ENCODE measurements around the gene PDE10A.
"Not testable (repeated sequence)": the region's sequence is repeated elsewhere in the genome, so short reads cannot be mapped to it uniquely, and the experiment has no call there.

Gene PDE10A

DNA sequence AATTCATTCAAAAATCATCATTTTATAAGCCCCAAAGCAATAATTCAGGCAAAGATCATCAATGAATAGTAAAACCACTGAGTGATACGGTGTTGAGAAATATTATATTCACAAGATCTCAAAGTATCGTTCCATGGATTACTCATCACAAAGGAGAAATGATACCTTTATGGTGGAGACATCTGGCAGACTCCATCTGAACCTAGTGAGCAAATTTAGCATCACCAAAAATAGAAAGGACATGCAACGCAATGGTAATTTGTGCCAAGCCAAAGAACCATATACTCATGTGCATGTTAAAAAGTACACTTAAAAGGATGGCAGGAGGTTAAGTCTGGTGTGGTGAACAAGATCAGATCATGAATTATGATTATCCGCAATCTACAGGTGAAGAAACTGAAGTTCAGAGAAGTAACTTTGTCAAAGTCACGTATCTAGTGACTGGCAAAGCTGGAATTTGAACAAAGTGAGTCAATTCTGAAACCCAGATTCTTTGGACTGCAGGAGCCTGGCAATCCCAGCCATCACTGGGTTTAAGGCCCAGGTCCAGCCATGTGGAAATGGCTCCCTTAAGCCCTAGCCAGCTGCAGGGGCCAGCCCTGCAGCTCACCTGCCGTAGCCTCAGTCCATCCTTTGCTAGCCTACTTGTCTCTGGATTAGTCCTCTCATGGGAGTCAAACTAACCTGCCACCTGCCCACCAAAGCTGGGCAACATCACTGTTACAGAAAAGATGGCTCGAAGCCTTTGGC is 68.3 kb downstream of the PDE10A start:
- DNase-seq (ENCODE audit: low read depth in 1 of 2, low spot score in 1 of 2) = no peak

DNA sequence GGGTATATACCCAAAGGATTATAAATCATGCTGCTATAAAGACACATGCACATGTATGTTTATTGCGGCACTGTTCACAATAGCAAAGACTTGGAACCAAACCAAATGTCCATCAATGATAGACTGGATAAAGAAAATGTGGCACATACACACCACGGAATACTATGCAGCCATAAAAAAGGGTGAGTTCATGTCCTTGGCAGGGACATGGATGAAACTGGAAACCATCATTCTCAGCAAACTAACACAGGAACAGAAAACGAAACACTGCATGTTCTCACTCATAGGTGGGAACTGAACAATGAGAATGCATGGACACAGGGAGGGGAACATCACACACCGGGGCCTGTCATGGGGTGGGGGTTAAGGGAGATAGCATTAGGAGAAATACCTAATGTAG is 70.1 kb downstream of the PDE10A start:
- not testable (repeated sequence) for DNase-seq (ENCODE audit: low read depth in 1 of 2, low spot score in 1 of 2)

DNA sequence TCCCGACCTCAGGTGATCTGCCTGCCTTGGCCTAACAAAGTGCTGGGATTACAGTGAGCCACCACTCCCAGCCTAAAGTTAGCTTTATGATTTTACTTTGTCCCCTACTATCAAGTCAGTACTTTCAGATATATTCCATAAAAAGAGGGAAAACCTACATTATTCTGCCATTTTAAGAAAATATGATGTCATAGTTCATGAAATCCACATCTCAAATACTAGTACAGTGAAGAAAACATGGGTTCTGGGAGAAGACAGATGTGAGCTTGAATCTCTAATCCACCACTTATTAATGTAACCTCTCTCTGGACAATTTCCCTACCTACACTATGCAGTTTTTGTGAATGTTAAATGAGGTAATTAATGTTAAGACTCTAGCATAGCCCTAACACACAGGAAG is 74.5 kb downstream of the PDE10A start:
- DNase-seq (ENCODE audit: low read depth in 1 of 2, low spot score in 1 of 2) = no peak

DNA sequence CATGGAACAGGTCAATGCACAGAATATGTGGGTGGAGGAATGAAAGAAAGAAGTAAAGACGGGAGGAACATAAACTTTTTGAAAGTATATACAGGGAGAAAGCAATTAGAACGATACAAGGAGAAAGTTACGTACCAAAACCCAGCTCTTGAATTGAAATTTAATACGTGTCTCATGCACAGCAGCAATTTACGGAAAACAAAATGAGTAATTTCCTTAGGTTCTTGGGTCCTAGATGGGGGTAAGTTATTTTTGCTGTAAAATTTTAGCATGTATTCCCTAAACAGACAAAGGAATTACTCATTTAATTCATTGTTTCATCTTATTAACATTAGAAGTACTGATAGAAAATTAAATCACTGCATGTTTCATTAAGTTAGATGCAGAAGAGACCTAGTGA is 75.8 kb downstream of the PDE10A start:
- no peak for DNase-seq (ENCODE audit: low read depth in 1 of 2, low spot score in 1 of 2)

DNA sequence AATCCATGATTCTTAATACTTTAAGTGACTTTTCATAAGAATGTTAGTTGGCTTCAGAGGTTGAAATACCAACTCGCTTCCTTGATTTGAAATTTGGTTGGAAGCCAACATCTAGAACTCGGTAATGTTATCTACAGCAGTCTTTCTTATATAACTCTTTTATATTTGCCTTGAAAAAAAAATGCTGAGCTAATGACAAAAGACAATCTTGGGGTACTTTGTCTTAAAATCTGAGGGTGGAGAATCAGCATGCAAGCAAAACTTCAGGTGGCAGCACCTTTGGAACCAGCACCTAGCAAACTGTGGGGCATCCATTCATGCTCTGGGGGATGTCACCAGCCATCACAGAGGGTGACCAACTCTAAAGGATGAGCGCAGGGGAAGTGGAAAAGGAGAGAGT is 76.3 kb downstream of the PDE10A start:
- DNase-seq (ENCODE audit: low read depth in 1 of 2, low spot score in 1 of 2) = no peak

DNA sequence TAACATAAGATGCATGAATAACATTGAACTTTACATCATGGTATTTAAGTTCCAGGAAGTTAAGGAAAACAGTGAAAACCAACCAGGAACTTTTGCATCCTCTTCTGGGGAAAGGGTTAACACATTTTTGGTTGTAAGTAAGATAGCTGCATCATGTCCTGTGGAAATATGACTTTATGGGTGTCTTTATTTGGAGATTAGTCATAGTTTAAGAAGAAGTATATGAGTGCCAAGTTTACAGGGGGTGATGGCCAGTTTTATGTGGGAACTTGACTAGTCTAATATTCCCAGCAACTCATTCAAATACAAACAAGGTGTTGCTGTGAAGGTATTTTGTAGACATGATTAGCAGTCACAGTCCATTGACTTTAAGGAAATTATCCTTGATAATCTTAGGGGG is 78.0 kb downstream of the PDE10A start:
- DNase-seq (ENCODE audit: low read depth in 1 of 2, low spot score in 1 of 2) = no peak

DNA sequence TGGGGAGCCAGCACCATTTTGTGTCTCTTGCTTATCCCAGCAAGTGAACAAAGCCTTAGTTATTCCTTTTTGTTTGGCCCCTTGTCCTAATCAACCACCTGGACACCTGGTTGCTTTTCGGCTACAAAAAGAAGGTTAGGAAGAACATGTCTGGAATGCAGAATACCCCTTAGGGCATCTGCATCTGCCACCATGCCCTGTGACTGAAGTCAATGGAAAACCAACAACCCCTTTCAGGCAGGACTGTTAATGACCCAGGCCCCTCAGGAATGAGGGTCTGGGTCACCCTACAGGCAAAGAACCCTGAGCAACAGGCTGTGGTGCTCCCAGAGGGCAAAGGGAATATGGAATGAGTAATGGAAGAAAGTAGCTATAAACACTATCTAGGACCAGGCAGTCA is 78.5 kb downstream of the PDE10A start:
- no peak for DNase-seq (ENCODE audit: low read depth in 1 of 2, low spot score in 1 of 2)

DNA sequence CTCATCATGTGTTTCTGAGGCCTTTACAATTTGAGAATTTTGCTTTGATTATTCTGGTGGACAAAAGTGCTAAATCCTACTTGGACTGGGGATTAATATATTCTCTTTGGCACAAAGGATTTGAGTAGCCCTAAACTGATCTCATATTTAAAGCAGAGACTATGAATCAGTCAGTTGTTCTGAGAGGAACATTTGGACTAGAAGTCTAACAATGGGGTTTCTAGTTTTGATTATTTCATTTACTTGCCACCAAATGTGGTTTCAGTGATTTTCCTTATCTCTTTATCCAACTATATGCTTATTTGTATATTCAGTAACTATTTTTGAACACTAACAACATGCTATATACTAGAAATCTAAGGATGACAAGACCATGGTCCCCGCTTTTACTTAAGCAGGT is 81.4 kb downstream of the PDE10A start:
- DNase-seq (ENCODE audit: low read depth in 1 of 2, low spot score in 1 of 2) = no peak

DNA sequence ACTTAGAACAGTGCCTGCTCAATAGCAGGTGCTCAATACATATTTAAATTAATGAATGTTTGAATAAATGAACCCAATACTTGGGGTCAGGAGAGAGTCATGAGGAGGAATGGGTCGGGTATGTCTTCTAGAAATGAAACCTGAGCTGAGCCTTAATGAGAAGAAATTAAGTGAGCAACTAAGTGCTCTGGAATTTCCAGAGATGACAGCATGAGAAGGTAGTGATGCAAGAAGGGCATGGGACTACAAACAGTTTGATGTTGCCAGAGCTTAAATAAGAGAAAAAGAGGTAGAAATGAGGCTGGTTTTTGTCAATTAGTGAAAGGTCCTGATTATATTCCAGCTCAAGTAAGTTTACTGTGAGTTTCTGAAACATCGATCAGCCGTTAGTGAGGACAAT is 82.9 kb downstream of the PDE10A start:
- no peak for DNase-seq (ENCODE audit: low read depth in 1 of 2, low spot score in 1 of 2)

DNA sequence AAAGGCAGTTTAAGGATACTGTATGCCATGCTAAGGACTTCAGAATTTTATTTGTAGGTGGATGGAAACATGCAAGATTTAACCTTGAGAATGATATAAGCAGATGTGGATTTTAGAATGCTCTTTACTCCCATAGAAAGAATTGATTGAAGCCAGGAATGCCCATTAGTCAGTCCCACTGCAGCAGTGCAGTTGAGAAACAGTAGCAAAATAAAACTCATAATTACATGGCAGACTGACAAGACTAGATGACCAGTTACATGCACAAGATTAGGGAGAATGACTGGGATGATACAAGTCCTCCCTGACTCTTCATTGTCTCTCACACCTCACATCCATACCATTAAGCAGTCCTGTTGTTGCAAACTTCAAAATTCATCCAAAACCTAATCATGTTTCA is 83.9 kb downstream of the PDE10A start:
- DNase-seq (ENCODE audit: low read depth in 1 of 2, low spot score in 1 of 2) = no peak

DNA sequence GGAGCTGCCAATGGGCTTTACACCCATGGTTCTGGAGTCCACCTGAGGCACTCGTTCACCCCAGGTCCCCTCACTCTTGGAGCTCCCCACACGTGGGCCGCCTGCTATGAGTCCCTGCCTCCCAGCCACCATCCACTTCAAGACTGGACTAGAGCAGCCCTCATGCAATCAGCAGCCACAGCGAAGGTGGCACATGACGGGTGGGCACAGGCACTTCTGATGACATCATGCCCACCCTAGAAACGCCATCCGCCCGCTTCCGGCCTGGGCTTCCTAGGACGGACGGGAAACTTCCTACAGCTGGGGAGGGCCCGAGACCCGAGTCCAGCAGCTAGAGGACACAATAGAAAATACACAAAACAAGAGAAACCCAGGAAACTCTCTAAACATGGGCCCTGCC is 85.5 kb downstream of the PDE10A start:
- no peak for DNase-seq (ENCODE audit: low read depth in 1 of 2, low spot score in 1 of 2)

DNA sequence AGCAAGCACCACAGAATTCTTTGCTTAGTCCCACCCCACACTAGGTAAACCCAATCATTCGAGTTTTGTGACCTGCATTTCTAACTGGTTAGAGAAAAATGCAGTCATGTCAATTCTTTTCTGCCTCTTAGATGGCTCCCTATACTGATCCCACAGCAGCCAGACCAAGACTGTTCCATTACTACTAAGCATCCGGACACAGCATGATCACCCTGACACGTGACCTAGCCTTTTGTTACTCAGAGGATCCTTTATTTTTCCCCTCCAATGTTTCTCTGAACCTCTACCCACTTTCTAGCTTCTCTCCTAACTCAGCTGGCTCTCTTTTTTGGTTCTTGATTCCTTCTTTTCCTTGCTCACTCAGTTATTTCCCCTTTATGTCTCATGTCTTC is 87.9 kb downstream of the PDE10A start:
- DNase-seq (ENCODE audit: low read depth in 1 of 2, low spot score in 1 of 2) = no peak

DNA sequence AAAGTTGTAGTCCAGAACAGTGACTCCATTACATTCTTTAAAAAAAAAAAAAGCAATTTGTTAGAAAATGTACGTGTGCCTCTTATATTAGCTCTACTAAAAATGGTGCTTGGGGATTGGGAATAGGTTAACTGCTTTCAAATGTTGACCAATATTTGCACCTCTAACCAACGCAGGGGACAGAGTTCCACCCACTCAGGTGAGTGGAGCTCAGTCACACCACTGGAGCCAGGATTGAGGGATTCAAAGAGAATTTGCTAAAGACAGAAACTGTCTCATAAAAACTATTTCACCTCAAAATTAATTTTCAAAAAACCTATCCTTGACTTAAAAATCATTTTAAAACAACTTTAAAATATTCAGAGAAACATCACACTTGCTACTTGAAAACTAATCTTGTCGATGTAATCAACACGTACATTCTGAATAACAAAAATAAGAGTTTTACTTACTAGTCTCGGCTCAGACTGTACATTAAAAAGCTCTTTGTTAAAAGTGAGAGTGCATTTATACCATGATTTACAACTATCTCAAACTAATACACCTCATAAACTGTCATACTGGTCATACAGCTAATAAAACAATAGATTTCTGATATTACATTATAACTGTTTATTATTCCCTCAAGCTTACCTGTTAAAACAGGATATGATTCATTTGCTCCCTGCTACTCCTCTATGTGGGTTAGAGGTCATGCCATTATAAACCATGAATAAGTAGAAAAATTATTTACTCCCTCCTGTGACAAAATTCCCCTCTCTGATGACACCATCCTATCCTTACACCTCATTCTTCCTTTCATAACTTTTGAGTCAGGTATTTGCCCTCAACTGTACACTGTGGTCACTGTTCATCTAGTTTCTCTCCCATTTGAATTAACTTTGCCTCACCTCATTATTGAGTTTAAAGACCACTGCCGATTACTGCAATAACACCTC is 88.6 kb downstream of the PDE10A start:
- no peak for DNase-seq (ENCODE audit: low read depth in 1 of 2, low spot score in 1 of 2)

DNA sequence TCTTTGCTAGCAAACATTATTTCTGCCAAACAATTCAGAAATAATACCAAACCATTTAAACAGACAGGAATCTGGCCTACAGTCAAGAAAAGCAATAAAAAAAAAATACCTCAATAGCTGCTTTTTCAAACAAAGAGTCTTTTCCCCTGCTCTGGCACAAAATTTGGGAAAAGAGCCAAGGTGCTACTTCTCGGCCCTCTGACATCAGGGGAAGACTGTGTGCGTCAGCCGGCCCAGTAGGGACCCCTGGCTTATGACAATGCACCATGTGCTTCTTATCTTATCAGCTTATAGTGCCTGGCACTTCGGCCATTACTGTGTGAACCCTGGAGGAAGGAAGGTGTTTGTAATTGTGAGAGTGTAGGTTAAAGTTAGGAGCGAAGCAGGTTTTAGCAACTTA is 89.4 kb downstream of the PDE10A start:
- DNase-seq (ENCODE audit: low read depth in 1 of 2, low spot score in 1 of 2) = no peak

DNA sequence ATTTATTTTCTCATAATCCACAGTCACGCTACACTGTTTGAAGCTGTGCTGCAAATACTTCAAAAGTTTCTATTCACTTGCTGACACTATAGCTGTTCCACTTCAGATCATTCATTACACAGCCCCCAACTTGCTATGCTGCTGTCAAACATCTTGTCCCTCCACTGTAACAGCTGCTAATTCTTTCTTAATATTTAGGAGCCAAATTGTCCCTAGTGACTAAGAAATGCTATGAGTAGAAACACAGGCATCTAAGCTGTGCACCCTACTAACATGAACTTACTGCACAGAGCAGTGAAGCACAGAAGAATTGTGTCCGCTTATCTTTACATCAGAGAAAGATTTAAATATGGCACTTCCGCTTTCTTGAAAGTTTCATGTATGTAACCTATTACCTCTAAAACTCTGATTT is 91.3 kb downstream of the PDE10A start:
- DNase-seq (ENCODE audit: low read depth in 1 of 2, low spot score in 1 of 2) = no peak

DNA sequence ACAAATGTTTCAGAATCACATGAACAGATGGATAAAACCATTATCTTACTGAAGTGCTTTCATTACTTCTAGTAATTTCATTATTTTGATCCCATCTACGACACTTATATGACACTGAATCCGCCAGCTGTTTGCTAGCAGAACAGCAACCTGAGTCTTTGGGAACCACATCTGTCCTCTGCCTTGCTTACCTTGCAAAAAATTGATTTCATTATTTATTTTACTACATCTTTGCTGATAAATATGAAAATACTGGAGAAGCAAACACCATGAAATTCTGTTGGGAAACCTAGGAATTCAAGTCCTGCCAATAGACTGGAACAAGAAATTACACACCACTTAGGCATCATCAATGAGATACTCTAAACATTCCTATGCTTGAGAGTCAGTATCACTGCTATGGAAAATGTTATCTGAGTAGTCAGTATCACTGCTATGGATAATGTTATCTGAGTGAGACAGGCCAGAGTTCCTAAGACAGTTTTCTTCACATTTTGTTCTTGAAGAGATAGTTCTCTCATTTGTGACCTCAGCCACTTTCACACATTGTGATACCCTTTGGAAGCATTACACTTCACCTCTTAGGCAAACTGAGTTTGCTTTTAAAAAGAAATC is 91.9 kb downstream of the PDE10A start:
- no peak for DNase-seq (ENCODE audit: low read depth in 1 of 2, low spot score in 1 of 2)

DNA sequence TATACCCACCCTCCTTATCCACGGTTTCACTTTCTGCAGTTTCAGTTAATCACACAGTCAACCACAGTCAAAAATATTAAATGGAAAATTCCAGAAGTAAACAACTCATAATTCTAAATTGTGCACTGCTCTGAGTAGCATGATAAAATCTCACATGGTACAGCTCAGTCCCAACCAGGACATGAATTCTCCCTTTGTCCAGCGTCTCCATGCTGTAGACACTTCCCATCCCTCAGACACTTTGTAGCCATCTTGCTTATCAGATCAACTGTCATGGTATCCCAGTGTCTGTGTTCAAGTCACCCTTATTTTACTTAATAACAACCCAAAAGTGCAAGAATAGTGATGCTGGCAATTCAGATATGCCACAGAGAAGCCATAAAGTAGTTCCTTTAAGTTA is 94.7 kb downstream of the PDE10A start:
- DNase-seq (ENCODE audit: low read depth in 1 of 2, low spot score in 1 of 2) = no peak

DNA sequence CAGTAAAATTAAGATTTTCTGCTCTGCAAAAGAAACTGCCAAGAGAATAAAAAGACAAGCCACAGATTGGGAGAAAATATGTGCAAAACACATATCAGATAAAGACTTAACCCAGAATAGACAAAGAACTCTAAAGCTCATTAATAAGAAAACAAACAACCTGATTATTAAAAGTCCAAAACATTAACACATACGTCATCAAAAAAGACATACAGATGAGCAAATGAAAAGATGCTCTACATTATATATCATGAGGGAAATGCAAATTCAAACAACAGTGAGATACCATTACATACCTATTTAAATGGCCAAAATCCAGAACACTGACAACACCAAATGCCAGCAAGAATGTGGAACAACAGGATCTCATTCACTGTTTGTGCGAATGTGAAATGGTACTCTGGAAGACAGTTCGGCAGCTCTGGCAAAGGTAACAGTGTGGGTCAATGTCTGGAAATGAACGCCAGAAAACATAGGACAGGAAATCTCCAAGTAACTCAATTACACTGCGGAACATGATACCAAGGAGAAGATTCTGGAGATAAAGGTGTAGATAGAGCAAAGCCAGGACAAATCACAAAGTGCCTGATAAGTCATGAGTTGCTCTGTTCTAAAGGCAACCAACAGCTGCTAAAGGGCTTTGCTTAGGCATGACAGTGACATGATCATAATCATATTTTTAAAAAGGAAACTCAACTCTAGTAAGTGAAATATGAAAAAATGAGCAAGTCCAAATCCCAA is 96.8 kb downstream of the PDE10A start:
- no peak for DNase-seq (ENCODE audit: low read depth in 1 of 2, low spot score in 1 of 2)

DNA sequence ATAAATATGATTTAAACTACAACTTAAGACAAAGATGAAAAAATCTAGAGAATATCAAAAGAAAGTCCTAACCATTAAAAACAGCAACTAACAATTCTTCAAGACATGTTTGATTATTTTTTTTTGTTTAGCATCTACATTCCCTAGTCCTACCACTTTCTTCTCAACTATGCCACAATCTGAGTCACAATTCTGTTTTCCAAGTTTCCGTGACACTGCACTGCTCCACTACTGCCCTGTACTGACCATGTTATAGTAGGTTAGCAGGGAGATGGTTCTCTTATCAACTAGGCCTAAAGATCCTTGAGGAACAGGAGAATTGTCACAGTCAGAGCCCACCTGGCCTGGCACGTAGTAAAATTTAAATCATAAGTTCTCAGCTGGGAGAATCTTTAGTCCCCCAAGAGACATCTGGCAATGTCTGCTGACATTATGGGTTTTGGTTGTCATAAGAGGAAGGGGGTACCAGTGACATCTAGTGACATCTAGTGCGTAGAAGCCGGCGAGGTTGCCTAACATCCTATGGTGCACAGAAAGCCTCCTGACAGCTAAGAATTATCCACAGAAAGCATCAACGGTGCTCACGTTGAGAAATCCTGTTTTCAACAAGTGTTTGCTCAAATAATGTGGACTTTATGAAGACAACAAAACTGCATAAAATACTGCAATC is 100.5 kb downstream of the PDE10A start:
- DNase-seq (ENCODE audit: low read depth in 1 of 2, low spot score in 1 of 2) = no peak

DNA sequence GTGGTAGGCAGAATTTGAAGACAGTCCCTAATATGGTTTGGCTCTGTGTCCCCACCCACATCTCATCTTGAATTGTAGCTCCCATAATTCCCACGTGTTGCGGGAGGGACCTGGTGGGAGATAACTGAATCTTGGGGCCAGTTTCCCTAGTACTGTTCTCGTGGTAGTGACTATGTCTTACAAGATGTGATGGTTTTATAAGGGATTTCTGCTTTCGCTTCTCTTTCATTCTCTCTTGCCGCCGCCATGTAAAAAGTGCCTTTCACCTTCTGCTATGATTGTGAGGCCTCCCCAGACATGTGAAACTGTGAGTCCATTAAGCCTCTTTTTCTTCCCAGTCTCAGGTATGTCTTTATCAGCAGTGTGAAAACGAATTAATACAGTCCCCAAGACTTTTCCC is 103.4 kb downstream of the PDE10A start:
- DNase-seq (ENCODE audit: low read depth in 1 of 2, low spot score in 1 of 2) = no peak

DNA sequence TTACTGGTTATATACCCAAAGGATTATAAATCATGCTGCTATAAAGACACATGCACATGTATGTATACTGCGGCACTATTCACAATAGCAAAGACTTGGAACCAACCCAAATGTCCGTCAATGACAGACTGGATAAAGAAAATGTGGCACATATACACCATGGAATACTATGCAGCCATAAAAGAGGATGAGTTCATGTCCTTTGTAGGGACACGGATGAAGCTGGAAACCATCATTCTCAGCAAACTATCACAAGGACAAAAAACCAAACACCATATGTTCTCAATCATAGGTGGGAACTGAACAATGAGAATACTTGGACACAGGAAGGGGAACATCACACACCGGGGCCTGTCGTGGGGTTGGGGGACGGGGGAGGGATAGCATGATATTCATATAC is 104.9 kb downstream of the PDE10A start:
- not testable (repeated sequence) for DNase-seq (ENCODE audit: low read depth in 1 of 2, low spot score in 1 of 2)
